Myocyte (in vitro differentiated cells): ENCODE measurements around the gene GLIPR2. TPM values are rescaled to one million over a fixed set of nuclear protein-coding genes. Genes with fewer than 3 reads are reported as not detected.
"Not testable (repeated sequence)": the region's sequence is repeated elsewhere in the genome, so short reads cannot be mapped to it uniquely, and the experiment has no call there.

Source experiments
- DNase-seq: peaks from one replicate; pipeline ENCODE4 v3.0.0-alpha.2; 2012; ENCODE audit warnings: low read depth
- total RNA-seq: library from RNA; depleted of rRNA; stranded (reverse); fragments of >200 nt; gene quantifications from 2 replicates; pipeline ENCODE4 v1.2.3, GENCODE V29; 2014

GLIPR2 gene
- total RNA-seq, 1 donor from 2014 or later, result 24.2 TPM

GRCh38 chr9:36163049-36163785 lies 26.7 kb downstream of the GLIPR2 start:
- DNase-seq, result peak; percentile 89

GRCh38 chr9:36163786-36164170 lies 27.2 kb downstream of the GLIPR2 start:
- peak; percentile 61 for DNase-seq

- DNase-seq, result no peak
These were observed 27.8 kb downstream of the GLIPR2 start for GRCh38 chr9:36164372-36164771.

- no peak for DNase-seq
These were observed 28.5 kb downstream of the GLIPR2 start for GRCh38 chr9:36164989-36165388.

GRCh38 chr9:36165826-36166167 lies 29.3 kb downstream of the GLIPR2 start:
- DNase-seq, result peak; percentile 62

GRCh38 chr9:36166168-36166927 lies 29.8 kb downstream of the GLIPR2 start:
- DNase-seq, result peak; percentile 87

- no peak for DNase-seq
These were observed 32.6 kb downstream of the GLIPR2 start, which contains the start of gene CCIN for GRCh38 chr9:36169166-36169565. Gene CCIN, plus strand, starts transcription at chr9:36169388. Its CDS starts 115 bp downstream, at chr9:36169503.

GRCh38 chr9:36169708-36170107 lies 33.2 kb downstream of the GLIPR2 start:
- no peak for DNase-seq

- DNase-seq, result no peak
These were observed 34.0 kb downstream of the GLIPR2 start for GRCh38 chr9:36170531-36170930.

- DNase-seq, result no peak
These were observed 37.3 kb downstream of the GLIPR2 start for GRCh38 chr9:36173861-36174260.

GRCh38 chr9:36174271-36174670 lies 37.7 kb downstream of the GLIPR2 start:
- DNase-seq, result no peak

GRCh38 chr9:36174731-36175130 lies 38.2 kb downstream of the GLIPR2 start:
- DNase-seq, result no peak

- not testable (repeated sequence) for DNase-seq
These were observed 38.7 kb downstream of the GLIPR2 start for GRCh38 chr9:36175209-36175608.

GRCh38 chr9:36176496-36176895 lies 40.0 kb downstream of the GLIPR2 start:
- DNase-seq, result not testable (repeated sequence)

GRCh38 chr9:36177571-36177970 lies 41.0 kb downstream of the GLIPR2 start:
- no peak for DNase-seq

GRCh38 chr9:36180243-36180642 lies 43.7 kb downstream of the GLIPR2 start:
- not testable (repeated sequence) for DNase-seq

- DNase-seq, result peak; percentile 64
These were observed 50.9 kb downstream of the GLIPR2 start for GRCh38 chr9:36187414-36187813.

GRCh38 chr9:36188212-36188611 lies 51.7 kb downstream of the GLIPR2 start:
- no peak for DNase-seq

- no peak for DNase-seq
These were observed 53.4 kb downstream of the GLIPR2 start for GRCh38 chr9:36189976-36190375.

- DNase-seq, result peak; percentile 100
These were observed 54.1 kb downstream of the GLIPR2 start, which contains the start of gene CLTA for GRCh38 chr9:36190388-36191289. Gene CLTA, plus strand, starts transcription at chr9:36190921. Its CDS starts 136 bp downstream, at chr9:36191057.

GRCh38 chr9:36191290-36191645 lies 54.7 kb downstream of the GLIPR2 start:
- DNase-seq, result no peak

GRCh38 chr9:36191686-36192085 lies 55.2 kb downstream of the GLIPR2 start:
- no peak for DNase-seq
